GM19467 (cell line): ENCODE results near the gene RNF6.
"Not testable (repeated sequence)": the region's sequence is repeated elsewhere in the genome, so short reads cannot be mapped to it uniquely, and the experiment has no call there.

Experiments used
- ATAC-seq: cut with Tn5 transposase; IDR thresholded peaks from one replicate; pipeline ENCODE4 v1.9.1; 2021; ENCODE audit warnings: mild to moderate bottlenecking, moderate library complexity; ENCODE audit not compliant: unreplicated experiment

RNF6 gene

DNA sequence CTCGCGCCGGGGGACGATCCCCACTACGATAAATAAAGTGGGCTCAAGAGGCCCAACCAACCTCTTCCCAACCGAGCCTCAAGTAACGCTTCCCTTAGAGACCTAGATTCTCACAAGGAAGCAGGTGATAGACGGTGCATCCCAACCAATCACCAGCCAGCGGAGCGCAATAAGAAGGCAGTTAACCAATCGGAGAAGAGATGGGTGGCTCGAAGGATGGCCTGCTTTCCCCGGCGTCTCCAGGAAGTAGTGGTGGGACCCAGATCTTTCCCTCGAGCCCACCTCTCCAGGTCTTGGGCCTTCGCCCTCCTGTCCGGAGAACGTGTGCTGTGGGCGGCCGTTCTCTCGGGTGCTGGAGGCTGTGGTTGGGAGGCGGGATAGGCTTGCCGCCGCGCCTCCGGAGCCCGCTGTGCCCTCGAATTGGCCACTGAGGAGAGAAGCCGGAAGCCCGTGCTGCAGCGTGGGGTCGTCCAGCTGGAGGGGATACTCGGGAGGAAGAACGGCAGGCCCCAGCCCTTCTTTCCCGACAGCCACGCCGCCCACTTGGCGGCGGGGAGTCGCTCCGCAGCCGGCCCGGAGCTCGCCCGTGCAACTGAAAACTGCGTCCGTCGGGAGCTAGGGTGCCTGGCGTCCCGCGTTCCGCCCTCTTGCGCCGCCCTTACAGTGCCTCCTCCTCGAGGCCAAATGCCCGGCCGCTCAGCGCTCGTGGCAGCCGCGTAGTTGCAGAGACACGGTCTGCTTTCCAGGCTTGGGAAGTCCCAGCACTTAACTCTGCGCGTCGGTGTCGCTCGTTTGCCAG, at the start of gene RNF6:
TSS of gene RNF6 (minus strand) at position 594 of the 799 bp plus-strand sequence. CDS start 2,665 bp downstream, outside the sequence.
- ATAC-seq: peak; percentile 97

DNA sequence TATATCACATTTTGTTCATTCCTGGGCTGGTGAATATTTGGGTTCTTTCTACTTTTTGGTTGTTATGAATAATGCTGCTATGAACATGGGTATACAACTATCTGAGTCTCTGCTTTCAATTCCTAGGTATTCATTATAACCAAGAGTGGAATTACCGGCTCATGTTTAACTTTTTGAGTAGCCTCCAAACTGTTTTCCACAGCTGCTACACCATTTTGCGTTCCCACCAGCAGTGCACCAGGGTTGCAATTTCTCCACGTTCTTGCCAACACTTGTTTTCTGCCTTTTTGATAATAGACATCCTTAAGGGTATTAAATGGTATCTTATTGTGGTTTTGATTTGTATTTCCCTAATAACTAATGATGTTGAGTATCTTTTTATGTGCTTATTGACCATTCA, 48.6 kb upstream of the RNF6 start:
- no peak for ATAC-seq

DNA sequence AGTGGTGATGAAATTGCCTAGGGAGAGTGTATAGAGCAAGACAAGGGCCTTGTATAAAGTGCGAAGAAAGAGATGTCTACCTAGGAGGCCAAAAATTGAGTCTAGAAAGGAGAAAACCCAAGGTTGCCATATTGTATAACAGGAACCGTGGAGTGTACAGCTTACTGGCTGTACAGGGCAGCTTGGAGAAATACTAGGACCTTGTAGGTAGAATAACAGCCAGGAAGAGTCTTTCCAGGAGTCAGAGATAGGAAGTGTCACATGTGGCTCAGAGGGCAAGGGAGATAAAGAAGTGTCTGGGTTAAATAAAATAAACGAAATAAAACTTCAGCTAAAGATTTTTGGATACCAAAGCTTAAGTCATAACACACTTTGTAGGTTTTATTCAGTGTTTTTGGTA, 44.2 kb upstream of the RNF6 start:
- ATAC-seq: no peak

DNA sequence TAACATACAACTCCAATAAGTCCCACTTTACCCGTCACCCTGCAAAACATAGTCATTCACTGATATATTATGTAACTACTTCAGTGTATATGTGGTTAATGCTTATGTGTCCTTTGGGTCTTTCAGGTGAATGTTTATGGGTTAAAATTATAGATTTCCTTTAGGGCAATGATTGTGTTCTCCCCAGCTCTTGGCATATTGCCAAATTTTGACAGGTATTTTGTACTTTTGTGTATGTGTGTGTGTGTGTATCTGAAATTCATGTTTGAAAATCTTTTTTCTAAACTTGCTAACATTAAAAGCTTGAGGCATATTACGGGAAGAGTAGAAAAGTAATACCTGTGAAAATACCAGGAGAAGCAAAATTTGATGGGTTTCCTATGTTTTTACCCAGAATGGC, 40.0 kb upstream of the RNF6 start:
- ATAC-seq: no peak

DNA sequence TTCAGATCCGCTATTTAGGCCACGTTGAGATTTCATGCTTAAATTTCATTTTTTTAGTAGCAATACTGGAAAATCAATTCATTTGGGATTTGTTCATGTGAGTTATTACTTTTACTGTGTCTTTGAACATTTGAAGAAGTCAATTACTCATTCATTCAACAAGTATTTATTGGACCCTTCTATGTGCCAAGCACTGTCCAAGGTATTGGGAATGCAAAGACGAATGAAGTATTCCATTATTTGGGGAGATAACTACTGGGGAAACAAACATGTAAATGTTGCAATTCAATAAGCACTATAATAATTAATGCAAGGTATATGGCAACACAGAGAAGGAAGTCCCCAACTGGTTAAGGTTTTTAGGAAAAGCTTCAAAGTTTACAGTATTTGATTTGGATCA, 37.5 kb upstream of the RNF6 start:
- no peak for ATAC-seq

DNA sequence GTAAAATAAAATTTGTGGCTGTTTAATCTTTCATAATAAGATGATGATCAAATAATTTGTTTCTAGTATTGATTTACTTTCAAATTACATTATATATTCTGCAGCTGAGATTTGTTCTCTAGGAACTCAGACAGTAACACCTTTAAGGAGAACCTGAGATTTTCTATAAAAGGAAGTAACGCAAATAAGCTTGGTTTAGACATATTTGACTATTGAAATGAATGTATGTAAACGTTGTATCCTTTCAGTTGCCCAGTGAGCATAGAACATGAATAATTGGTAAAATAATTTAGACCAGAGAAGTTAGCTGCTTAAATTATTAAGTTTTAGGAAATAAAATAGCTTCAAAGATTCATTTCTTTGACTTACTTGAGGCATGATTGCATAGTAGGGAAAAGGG, 34.9 kb upstream of the RNF6 start:
- no peak for ATAC-seq

DNA sequence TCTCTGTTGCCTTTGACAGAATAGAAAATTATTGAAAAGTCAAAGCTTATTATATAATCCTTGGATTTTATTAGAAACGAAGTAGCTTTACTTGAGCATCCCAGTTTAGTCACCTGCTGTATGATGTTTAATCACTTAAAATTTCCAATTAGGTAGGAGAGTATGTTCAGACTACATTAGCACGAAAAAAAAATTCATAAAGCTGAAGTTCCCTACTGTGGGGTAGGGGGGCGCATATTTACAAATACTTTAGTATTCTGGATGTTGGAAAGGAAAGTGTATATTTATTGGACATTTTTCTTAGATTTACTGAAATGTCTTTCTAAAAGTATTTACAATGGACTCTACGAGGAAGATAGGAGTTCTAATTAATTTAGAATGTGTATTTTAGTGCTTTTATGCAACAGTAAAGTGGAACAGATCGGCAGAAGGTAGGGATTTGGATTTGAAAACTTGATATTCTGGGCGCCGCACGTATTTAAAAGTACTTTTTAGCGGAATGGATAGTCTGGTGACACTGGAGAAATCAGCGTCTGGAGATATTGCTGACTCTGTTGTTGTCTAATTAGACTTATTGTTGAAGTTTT, 33.7 kb upstream of the RNF6 start:
- ATAC-seq: no peak

DNA sequence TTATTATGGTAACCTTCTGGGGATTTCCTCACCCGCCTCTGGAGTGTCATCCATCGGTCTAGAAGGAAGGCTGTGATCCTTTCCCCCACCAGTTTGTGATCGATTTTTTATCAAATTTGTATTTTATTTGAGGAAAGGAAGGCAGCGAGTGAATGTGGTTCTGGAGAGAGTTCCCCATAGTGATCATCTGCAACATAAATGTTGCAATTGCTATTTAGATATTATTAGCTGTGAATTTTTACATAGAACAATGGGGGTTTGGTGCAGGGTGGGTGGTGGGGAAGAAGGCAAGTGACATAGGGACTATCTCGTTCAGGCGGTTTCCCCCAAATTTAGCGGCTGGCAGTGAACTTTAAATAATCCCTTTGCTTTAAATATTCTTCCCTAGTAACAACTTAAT, 33.0 kb upstream of the RNF6 start:
- no peak for ATAC-seq

DNA sequence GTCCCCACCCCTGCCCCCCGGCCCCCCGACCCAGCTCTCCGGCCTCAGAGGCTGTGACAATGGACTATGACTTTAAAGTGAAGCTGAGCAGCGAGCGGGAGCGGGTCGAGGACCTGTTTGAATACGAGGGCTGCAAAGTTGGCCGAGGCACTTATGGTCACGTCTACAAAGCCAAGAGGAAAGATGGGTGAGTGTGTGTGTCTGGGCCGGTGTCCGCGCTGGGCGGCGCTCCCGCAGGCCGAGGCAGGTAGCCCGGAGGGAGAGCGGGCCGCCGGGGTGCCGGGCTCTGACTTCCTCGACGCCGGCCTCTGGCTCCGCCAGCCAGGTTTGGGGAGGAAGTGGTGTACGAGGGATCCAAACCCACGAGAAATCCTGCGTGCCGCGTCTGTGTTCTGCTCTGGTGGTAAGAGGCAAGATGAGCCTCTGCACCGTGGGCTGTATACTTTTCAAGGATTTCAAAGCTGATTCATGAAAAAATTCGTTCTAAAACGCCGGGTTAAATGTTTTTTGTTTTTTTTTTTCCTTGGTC, 32.5 kb upstream of the RNF6 start:
- ATAC-seq: peak; percentile 36

DNA sequence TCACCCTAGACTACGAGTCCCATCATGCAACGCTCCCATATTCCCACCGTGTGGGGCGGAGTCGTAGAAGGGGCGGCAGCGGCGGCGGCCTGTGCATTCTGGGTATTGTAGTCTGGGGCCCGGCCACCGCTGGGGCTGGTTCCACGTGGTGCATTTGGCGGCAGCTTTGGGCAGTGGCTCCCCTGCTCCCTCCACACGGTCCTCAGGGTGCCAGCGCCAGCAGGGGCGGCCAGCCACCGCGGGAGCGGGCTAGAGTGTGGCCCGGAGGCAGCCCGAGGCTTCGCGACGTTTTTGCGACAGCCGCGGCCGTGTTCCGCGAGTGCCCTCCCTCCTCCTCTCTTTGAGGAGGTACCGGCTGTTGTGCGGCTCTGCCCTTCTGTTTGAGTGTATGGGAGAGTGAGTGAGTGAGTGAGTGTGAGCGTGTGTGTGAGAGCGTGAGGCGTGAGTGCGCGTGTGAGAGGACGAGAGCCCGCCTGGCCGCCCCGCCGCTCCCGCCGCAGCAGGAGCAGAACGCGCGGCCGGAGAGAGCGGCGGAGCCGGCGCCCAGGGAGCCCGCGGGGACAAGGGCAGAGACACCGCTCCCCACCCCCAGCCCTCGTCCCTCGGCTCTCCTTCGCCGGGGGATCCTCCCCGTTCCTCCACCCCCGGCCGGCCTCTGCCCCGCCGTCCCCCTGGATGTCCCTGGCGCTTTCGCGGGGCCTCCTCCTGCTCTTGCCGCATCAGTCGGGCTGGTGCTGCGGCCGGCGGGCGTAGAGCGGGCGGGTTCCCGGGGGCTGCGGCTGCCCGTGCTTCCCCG, 31.9 kb upstream of the RNF6 start, which contains the start of gene CDK8:
TSS of gene CDK8 (plus strand) at position 343 of the 796 bp plus-strand sequence. CDS start 513 bp downstream, outside the sequence.
- peak; percentile 70 for ATAC-seq

DNA sequence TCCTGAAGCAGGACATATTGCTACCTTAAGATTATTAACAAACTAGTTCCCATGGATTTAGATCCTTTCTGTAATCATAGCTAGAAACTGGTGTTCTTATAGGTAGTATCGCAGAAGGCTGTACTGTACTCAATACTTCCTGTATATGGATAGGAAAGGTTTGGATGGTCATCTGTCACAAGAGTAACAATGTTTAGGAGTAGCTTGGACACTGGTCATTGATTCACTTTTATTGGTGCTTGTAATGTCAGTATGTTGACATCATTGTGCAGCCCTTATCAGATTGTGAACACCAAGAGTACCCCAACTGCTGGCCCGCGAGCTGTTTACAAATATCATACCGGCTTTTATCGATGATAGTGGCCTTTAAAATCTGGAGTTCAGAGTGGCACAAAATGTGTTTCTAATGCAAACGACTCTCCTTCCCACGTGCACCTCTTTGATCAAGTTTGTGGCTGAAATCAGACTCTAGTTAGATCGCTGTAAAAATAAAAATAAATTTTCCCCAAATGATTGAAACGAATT, 31.2 kb upstream of the RNF6 start:
- no peak for ATAC-seq

DNA sequence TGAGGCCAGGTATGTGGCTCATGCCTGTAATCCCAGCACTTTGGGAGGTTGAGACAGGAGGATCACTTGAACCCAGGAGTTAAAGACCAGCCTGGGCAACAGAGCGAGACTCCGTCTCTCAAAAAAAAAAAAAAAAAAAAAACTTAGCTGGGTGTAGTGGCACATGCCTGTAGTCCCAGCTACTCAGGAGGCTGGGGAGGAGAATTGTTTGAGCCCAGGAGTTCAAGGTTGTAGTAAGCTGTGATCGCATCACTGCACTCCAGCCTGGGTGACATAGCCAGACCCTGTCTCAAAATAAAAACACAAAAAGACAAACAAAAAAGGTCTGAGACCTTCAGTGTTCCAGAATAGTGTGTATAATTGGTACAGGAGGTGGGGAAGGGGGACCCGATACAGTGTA, 29.9 kb upstream of the RNF6 start:
- not testable (repeated sequence) for ATAC-seq

DNA sequence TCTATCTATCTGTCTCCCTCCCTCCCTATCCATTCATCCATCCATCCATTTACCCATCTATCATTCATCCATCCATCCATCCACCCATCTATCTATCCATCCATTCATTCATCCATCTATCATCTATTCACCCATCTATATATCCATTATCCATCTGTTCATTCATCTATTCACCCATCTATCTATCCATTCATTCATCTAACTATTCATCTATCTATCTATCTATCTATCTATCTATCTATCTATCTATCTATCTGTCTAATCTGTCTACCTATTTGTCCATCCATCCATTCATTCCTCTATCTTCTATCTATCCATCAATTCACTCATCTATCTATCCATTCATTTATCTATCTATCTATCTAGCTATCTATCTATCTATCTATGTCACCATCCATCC, 27.4 kb upstream of the RNF6 start:
- no peak for ATAC-seq

DNA sequence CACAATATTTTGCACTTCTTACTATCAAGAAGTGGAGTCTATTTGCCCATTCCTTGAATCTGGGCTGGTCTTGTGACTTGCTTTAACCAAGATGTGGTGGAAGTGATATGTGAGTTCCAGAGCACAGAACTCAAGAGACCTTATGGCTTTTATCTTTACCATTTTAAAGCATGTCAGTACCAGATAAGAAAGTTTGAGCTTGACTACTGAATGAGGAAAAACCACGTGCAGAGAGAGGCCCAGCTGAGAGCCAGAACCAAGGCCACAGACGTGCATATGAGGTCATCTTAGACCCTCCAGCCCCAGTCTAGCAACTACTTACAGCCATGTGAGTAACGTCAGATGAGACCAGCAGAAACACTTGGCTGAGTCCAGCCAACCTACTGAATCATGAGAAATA, 25.5 kb upstream of the RNF6 start:
- ATAC-seq: no peak

DNA sequence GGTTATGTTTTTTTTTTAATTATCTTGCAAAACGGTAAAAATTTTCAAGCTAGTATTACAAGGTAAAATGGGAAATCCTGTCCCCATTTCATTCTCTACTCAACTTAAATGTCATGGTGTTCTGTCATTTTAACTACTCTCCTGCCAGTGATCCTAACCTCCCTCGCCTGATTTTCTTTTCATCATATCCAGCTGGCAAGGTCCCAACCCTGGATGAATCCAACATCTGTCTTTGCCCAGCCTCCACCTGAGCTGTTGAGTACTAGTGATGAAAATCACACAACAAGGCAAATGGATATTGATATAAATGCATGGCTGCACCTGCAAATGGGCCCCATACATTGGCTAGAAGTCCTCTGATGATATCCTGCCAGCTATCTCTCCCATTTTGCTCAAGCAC, 24.9 kb upstream of the RNF6 start:
- ATAC-seq: no peak

DNA sequence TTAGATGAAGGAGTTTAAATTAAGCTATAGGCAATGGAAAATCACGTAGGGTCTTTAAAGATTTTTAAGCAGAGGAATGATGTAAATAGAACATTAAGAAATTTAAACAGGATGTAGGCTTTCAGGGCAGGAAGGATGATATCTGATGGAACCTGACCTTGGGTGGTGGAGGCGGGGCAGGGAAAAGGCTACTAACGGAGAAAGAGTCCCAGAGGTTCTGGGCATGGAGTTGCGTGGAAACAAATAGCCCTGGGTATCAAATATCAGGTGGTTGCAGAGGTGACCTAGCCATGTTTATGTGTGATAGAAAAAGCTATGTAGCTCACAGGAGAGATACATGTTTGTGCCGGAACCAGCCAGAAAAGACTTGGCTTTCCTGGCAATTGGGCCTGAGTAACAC, 24.0 kb upstream of the RNF6 start:
- no peak for ATAC-seq

DNA sequence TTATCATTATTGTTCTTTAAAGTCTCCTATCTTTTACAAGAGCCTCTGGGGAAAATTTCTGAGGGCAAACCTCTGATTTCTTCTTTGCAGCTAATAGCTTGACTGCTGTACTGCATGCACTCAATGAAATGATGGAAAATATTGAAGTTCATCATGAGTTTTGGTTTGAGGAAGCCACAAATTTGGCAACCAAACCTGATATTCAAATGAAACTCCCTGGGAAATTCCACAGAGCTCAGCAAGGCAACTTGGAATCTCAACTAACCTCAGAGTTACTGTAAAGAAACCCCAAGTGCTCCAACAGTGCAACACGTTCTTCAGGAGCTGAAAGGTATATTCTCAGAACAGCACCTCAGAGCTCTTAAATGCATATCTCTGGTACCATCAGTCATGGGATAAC, 14.2 kb upstream of the RNF6 start:
- no peak for ATAC-seq

DNA sequence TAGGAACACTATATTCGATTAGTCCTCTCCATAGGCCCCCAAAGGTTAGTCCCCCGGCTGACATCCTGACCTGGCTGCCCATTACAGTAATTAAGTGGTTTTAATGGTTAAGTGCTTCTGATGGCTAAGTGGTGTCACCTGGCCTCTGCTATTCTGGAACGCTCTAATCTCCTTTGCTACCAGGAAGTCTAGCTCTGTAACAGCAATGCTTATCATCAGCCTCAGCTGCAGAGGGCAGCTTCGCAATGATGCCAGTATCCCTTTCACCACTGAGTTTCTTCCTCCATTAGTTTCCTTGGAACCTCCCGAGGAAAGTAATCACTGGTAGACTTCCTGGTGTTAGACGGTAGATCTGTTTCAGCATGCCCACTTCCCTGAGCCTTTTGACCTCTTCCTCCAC, 8.6 kb upstream of the RNF6 start:
- ATAC-seq: no peak

DNA sequence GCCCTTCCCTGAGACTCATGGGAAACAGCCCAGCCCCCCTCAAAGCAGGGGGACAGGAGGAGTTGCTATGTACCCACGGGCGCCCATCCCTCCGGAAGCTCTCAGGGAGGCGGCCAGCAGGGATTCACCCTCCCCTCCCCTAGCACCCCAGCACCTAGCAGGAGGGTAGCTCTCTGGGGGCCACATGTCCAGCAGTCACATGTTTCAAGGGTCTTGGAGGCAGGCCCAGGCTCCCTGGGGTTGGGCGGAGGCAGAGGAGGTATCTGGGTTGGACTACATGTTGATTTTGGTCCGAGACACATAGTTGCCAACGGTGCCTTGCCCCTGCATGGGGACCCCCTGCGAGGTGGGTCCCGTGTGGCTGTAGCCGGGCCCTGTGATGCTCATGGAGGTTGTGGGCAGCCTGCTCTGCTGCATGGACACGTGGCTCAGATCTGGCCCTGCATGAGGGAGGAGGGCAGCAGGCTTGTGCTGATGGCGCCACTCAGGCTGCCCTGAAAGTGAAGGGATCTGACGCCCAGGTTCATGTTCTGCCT, 7.0 kb upstream of the RNF6 start:
- no peak for ATAC-seq

DNA sequence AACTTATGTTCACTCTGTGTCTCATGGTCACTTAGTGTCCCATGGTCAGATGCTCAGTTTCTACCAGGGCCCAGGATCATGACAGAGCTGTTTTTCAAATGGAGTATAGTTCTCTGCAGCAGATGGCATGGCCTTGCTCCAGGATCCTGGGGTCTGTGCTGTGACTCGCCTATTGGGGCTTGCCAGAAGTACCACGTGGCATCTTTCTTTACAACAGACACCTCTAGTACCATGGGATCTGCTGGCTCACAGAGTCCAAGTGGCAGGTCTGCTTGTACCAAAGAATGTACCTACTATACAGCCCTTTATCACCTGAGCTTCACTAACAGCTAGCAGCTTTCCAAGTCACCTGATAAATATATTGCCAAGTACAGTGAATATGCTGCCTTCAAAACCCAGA, 6.0 kb upstream of the RNF6 start:
- no peak for ATAC-seq
